ENCODE results near the gene ZNF433. TPM values are rescaled to one million over a fixed set of nuclear protein-coding genes. Genes with fewer than 3 reads are reported as not detected.

The ZNF433 gene
- total RNA-seq, 2 experiments from 2014 or later = 1.5 to 2.1 TPM

DNA sequence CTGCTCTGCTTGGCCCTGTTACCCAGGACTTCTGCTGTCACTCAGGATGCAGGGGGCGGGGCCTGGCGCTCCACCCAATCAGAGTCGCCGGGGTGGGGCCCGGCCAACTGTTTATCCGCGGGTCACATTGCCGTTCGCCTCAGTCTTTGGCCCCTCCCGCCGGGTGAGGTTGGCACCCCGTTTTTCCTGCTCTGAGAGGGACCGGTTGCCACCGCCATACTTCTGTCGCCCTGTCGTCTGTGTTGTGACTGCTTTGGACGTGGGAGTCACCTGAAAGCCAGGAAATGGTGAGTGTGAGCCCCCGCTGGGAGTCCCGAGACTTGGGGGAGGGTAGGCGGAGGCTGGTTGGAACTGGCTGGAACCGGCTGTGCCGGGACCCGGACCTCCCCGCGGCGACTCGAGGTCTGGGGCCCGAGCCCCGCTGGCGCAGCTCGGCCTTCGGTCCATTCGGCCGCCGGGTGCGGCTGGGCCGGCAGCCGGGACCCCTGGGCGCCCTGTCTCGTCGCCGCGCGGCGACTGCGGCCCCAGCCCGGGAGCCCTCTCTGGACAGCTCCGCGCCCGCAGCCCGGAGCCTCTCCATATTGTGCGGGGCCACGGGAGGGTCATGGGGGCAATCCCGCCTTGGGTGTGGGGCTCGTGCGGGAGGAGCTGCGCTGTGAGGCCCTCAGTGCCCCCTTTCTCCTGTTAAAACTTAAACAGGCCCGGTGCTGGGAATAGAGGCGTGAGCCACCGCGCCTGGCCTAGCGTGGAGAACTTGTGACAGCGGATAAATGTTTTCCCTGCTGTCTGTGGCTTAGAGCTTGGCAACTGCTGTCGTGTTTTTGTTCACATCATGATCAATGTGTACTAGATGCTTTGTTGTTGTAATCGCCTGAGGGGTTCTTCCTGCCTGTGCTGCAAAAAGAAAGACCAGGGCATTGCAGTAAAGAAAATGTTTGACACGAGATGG is 29.4 kb upstream of the ZNF433 start, which contains the start of gene ZNF844:
ZNF844 (plus strand) TSS at position 142 of the 949 bp plus-strand sequence; CDS start at position 285, 143 bp downstream.
- CTCF ChIA-PET = interaction anchor here (1.0 to 1.8 kb wide), 3 partner anchors 26 to 141 kb away, joined by 3 to 7 read pairs (median 3); partner anchors contain the start of gene ZNF20
- peak; percentile 89 for DNase-seq
- peak within 1 kb of the TSS; percentile 82 for H3K4me3 Mint-ChIP-seq
- intact Hi-C loops (cut with micrococcal nuclease) = no loop called here
- peak within 1 kb of the TSS; percentile 89 for H3K27ac Mint-ChIP-seq
- peaks cover 20% of the 10 kb centered on the region for H3K36me3 Mint-ChIP-seq (ENCODE audit: low read depth)
- peaks cover 9% of the 10 kb centered on the region for H3K4me1 Mint-ChIP-seq (ENCODE audit: low read depth)
- H3K27me3 Mint-ChIP-seq = no peaks in the 10 kb centered on the region
- ATAC-seq = peak; percentile 93
- H3K9me3 Mint-ChIP-seq = peaks cover 11% of the 10 kb centered on the region
- POLR2A ChIA-PET = no interaction called here
- TF ChIP-seq, protein P1, sequence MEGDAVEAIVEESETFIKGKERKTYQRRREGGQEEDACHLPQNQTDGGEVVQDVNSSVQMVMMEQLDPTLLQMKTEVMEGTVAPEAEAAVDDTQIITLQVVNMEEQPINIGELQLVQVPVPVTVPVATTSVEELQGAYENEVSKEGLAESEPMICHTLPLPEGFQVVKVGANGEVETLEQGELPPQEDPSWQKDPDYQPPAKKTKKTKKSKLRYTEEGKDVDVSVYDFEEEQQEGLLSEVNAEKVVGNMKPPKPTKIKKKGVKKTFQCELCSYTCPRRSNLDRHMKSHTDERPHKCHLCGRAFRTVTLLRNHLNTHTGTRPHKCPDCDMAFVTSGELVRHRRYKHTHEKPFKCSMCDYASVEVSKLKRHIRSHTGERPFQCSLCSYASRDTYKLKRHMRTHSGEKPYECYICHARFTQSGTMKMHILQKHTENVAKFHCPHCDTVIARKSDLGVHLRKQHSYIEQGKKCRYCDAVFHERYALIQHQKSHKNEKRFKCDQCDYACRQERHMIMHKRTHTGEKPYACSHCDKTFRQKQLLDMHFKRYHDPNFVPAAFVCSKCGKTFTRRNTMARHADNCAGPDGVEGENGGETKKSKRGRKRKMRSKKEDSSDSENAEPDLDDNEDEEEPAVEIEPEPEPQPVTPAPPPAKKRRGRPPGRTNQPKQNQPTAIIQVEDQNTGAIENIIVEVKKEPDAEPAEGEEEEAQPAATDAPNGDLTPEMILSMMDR (IDR thresholded peaks at IDR 0.05) = no peak

DNA sequence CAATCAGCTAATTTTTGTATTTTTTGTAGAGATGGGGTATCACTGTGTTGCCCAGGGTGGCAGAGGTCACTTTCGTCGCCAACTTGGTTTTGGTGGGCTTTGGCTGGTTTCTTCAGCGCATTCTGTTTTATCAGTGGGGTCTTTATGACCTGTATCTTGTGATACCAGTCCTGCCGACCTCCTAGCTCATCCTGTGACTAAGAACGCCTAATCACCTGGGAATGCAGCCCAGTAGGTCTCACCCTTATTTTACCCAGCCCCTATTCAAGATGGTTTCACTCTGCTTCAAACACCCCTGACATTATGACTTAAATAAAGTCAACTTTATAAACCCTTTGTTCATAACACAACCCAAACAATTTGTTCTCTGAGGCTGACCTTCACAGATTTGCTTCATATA is 20.3 kb upstream of the ZNF433 start:
- H3K4me1 Mint-ChIP-seq (ENCODE audit: low read depth) = peaks cover 17% of the 10 kb centered on the region
- peaks cover 20% of the 10 kb centered on the region for H3K27me3 Mint-ChIP-seq
- intact Hi-C loops (cut with micrococcal nuclease) = no loop called here
- H3K4me3 Mint-ChIP-seq = no peak overlapping the region
- peaks cover 3% of the 10 kb centered on the region for H3K36me3 Mint-ChIP-seq (ENCODE audit: low read depth)
- POLR2A ChIA-PET = no interaction called here
- no peak overlapping the region for H3K27ac Mint-ChIP-seq
- TF ChIP-seq, protein P1 (IDR thresholded peaks at IDR 0.05) = no peak
- peaks cover 3% of the 10 kb centered on the region for H3K9me3 Mint-ChIP-seq
- DNase-seq (no peak), ATAC-seq (no peak)
- CTCF ChIA-PET = interaction anchor here (0.7 to 3.2 kb wide), 10 partner anchors 41 to 258 kb away, joined by 3 to 22 read pairs (median 5); partner anchors contain the start of genes ZNF20 and ZNF491

DNA sequence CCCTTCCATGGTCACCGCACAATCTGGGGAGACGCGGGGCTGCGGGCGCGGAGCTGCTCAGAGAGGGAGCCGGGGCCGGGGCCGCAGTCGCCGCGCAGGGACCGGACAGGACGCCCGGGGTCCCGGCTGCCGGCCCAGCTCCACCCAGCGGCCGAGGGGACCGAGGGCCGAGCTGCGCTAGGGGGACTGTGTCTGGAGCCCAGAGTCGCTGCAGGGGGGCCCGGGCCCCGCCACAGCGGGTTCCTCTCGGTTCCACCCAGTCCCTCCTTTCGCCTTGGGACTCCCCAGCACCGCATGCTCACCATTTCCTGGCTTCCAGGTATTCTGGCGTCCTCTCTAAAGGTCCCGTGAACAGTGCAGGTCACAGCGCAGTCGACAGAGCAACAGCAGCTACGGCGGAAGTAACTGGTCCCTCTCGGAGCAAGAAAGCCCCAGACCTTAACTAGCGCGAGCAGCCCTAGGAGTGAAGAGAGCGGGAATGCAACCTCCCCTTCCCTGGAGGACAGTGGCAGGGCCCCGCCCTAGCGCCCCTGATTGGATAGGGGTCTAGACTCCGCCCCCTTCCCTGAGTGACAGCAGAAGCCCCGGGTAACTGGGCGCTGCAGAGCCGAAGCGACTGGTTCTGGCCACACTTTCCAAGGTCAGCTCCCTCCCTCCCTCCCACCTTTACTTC is 17.2 kb upstream of the ZNF433 start, which contains the start of gene ZNF878:
ZNF878 (minus strand) TSS at position 465 of the 673 bp plus-strand sequence; CDS start at position 305, 160 bp downstream.
- Mint-ChIP-seq H3K36me3 (ENCODE audit: low read depth) (peaks cover 6% of the 10 kb centered on the region), H3K27ac (peak within 1 kb of the TSS; percentile 80), H3K4me1 (ENCODE audit: low read depth) (peaks cover 13% of the 10 kb centered on the region), H3K9me3 (peaks cover 3% of the 10 kb centered on the region), H3K27me3 (peaks cover 20% of the 10 kb centered on the region), H3K4me3 (peak within 1 kb of the TSS; percentile 83)
- ChIA-PET CTCF (interaction anchor here (0.6 to 3.5 kb wide), 10 partner anchors 8 to 255 kb away, joined by 3 to 13 read pairs (median 5); partner anchors contain the start of genes ZNF491 and ZNF700), POLR2A (interaction anchor here (0.6 to 2.1 kb wide), 9 partner anchors 18 to 1238 kb away, joined by 3 to 12 read pairs (median 3); partner anchors contain the start of genes ZNF433, ZNF491 and ZNF700)
- DNase-seq = peak; percentile 81
- intact Hi-C loops (cut with micrococcal nuclease) = no loop called here
- ATAC-seq = peak; percentile 89
- TF ChIP-seq, protein P1 (IDR thresholded peaks at IDR 0.05) = no peak

DNA sequence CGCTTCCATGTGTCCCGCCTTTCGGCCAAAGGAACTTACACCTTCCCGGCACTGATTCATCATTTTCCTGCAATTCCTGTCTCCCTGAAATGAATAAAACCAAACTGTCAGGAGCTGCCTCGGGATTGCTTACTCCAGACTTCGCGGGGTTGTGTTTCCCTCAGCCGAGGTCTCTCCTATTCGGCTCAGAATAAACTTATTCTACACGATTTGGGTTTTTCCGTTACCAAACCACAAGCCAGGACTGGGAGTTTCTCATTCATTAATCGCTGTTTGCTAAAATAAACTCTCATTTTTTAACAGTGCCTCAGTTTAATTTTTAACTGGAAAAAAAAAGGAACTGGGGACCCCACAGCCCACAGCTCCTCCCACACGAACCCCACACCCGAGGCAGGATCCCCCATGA is 16.6 kb upstream of the ZNF433 start:
- ATAC-seq = no peak
- peak overlapping the region; percentile 83 for H3K4me3 Mint-ChIP-seq
- H3K27ac Mint-ChIP-seq = peak overlapping the region; percentile 16
- TF ChIP-seq, protein P1 (IDR thresholded peaks at IDR 0.05) = no peak
- ChIA-PET POLR2A (interaction anchor here (0.6 to 2.1 kb wide), 7 partner anchors 17 to 1237 kb away, joined by 3 to 12 read pairs (median 4); partner anchors contain the start of genes ZNF433, ZNF491 and ZNF700), CTCF (interaction anchor here (0.6 to 3.5 kb wide), 10 partner anchors 8 to 254 kb away, joined by 3 to 13 read pairs (median 5); partner anchors contain the start of genes ZNF491 and ZNF700)
- peak; percentile 32 for DNase-seq
- H3K4me1 Mint-ChIP-seq (ENCODE audit: low read depth) = peaks cover 13% of the 10 kb centered on the region
- intact Hi-C loops (cut with micrococcal nuclease) = no loop called here
- H3K27me3 Mint-ChIP-seq = peaks cover 20% of the 10 kb centered on the region
- H3K36me3 Mint-ChIP-seq (ENCODE audit: low read depth) = peaks cover 8% of the 10 kb centered on the region
- peaks cover 3% of the 10 kb centered on the region for H3K9me3 Mint-ChIP-seq

All from activated CD8-positive, alpha-beta T cell treated with anti-CD3 and anti-CD28 coated beads for 36 hours (primary cell).